ENCODE data around the gene ATP2A3. TPM values are rescaled to one million over a fixed set of nuclear protein-coding genes. Genes with fewer than 3 reads are reported as not detected.

The ATP2A3 gene
- total and polyA plus RNA-seq, 2 donors (not counting 3 experiments of a cell fraction or from before 2014, with no cell fraction given): 0.37 to 0.55 TPM

GRCh38 chr17:3961564-3962047, 2.6 kb downstream of the ATP2A3 start:
- Histone ChIP-seq H3K27ac (ENCODE audit: insufficient read depth, low read depth, low read length) (no peak overlapping the region), H3K79me2 (ENCODE audit: control insufficient read depth, insufficient read depth, low read length) (no peaks in the 10 kb centered on the region), H3K4me1 (ENCODE audit: control insufficient read depth, extremely low read depth, insufficient read depth, low read length) (peaks cover 8% of the 10 kb centered on the region), H4K20me1 (replicated peaks; ENCODE audit: control insufficient read depth, extremely low read depth, insufficient read depth, low read length) (no peaks in the 10 kb centered on the region), H3K4me3 (replicated peaks in 1 of 3; ENCODE audit: insufficient read depth in 1 of 3, low read depth in 1 of 3, low read length in 3 of 3) (no peak overlapping the region), H2AFZ (ENCODE audit: low read depth, low read length) (no peak overlapping the region), H3K4me2 (ENCODE audit: insufficient read depth, low read length) (no peak overlapping the region), H3K9ac (replicated peaks; ENCODE audit: extremely low read depth, insufficient read depth, low read length) (no peak overlapping the region), H3K36me3 (ENCODE audit: control insufficient read depth in 2 of 2, extremely low read depth in 1 of 2, insufficient read depth in 2 of 2, low read length in 2 of 2) (no peaks in the 10 kb centered on the region), H3K9me3 (replicated peaks; ENCODE audit: control insufficient read depth, insufficient read depth, low read length) (no peaks in the 10 kb centered on the region), H3K9me1 (replicated peaks; ENCODE audit: control insufficient read depth, extremely low read depth, insufficient read depth, low read length) (no peaks in the 10 kb centered on the region), H3K27me3 (ENCODE audit: control insufficient read depth in 2 of 2, insufficient read depth in 2 of 2, low read length in 2 of 2) (peaks cover 20 to 27% of the 10 kb centered on the region in 2 experiments)
- DNase-seq (ENCODE audit: low read depth, low spot score): no peak
- TF ChIP-seq POLR2AphosphoS5 (IDR thresholded peaks at IDR 0.05; ENCODE audit: insufficient read depth, low read depth, low read length) (no peak), MAX (IDR thresholded peaks at IDR 0.05; ENCODE audit: insufficient read depth, insufficient read length) (no peak)
- dilution Hi-C loops (cut with MboI; ENCODE audit: extremely low pct_ligation_motif_present, low sequenced_read_pairs) (no loop called here), intact Hi-C loops (cut with micrococcal nuclease) (no loop called here)
- no TSS peak for BruUV-seq (replicated peaks)
- ChIA-PET CTCF (interaction anchor here (1.4 kb wide), 1 partner anchor 27 kb away, joined by 6 read pairs; no protein-coding TSS in a partner anchor), POLR2A (no interaction called here)
- FAIRE-seq: no peak

- H2AFZ ChIP-seq (ENCODE audit: low read depth, low read length): no peak overlapping the region
- H3K4me1 ChIP-seq (ENCODE audit: control insufficient read depth, extremely low read depth, insufficient read depth, low read length): peaks cover 8% of the 10 kb centered on the region
- H3K9me1 ChIP-seq (replicated peaks; ENCODE audit: control insufficient read depth, extremely low read depth, insufficient read depth, low read length): no peaks in the 10 kb centered on the region
- H3K79me2 ChIP-seq (ENCODE audit: control insufficient read depth, insufficient read depth, low read length): no peaks in the 10 kb centered on the region
- BruUV-seq (replicated peaks): no TSS peak
- no peak overlapping the region for H3K4me3 ChIP-seq (replicated peaks in 1 of 3; ENCODE audit: insufficient read depth in 1 of 3, low read depth in 1 of 3, low read length in 3 of 3)
- H3K27ac ChIP-seq (ENCODE audit: insufficient read depth, low read depth, low read length): no peak overlapping the region
- DNase-seq (ENCODE audit: low read depth, low spot score) (no peak), FAIRE-seq (peak; percentile 40)
- dilution Hi-C loops (cut with MboI; ENCODE audit: extremely low pct_ligation_motif_present, low sequenced_read_pairs): no loop called here
- H3K4me2 ChIP-seq (ENCODE audit: insufficient read depth, low read length): no peak overlapping the region
- no peaks in the 10 kb centered on the region for H3K36me3 ChIP-seq (ENCODE audit: control insufficient read depth in 2 of 2, extremely low read depth in 1 of 2, insufficient read depth in 2 of 2, low read length in 2 of 2)
- H3K27me3 ChIP-seq (ENCODE audit: control insufficient read depth in 2 of 2, insufficient read depth in 2 of 2, low read length in 2 of 2): peaks cover 20 to 27% of the 10 kb centered on the region in 2 experiments
- no peaks in the 10 kb centered on the region for H3K9me3 ChIP-seq (replicated peaks; ENCODE audit: control insufficient read depth, insufficient read depth, low read length)
- CTCF ChIA-PET: interaction anchor here (1.4 kb wide), 1 partner anchor 26 kb away, joined by 6 read pairs; no protein-coding TSS in a partner anchor
- H4K20me1 ChIP-seq (replicated peaks; ENCODE audit: control insufficient read depth, extremely low read depth, insufficient read depth, low read length): no peaks in the 10 kb centered on the region
- POLR2A ChIA-PET: no interaction called here
- H3K9ac ChIP-seq (replicated peaks; ENCODE audit: extremely low read depth, insufficient read depth, low read length): no peak overlapping the region
- no peak for TF ChIP-seq CTCF (IDR thresholded peaks at IDR 0.05; ENCODE audit: extremely low read depth in 1 of 2, insufficient read depth in 1 of 2, low read depth in 1 of 2, low read length in 2 of 2)
- TF ChIP-seq MAX (IDR thresholded peaks at IDR 0.05; ENCODE audit: insufficient read depth, insufficient read length): no peak
- no peak for TF ChIP-seq EZH2 (IDR thresholded peaks at IDR 0.05; ENCODE audit: borderline replicate concordance, low read depth, low read length, severe bottlenecking)
- no peak for TF ChIP-seq POLR2A (IDR thresholded peaks at IDR 0.05; ENCODE audit: low read depth, low read length)
- no peak for TF ChIP-seq JUN (IDR thresholded peaks at IDR 0.05; ENCODE audit: borderline replicate concordance, insufficient read depth, insufficient read length, low read depth)
- TF ChIP-seq FOS (IDR thresholded peaks at IDR 0.05; ENCODE audit: borderline replicate concordance, insufficient read depth, low read length): no peak
- TF ChIP-seq MYC (IDR thresholded peaks at IDR 0.05; ENCODE audit: low read depth, low read length): no peak
- no peak for TF ChIP-seq GATA2 (IDR thresholded peaks at IDR 0.05; ENCODE audit: insufficient read depth, insufficient read length, low read depth, low read length)
- TF ChIP-seq POLR2AphosphoS5 (IDR thresholded peaks at IDR 0.05; ENCODE audit: insufficient read depth, low read depth, low read length): no peak
- intact Hi-C loops (cut with micrococcal nuclease): no loop called here
Observed at GRCh38 chr17:3960764-3961163, 3.5 kb downstream of the ATP2A3 start.
